DMS 273 (cell line): ENCODE data around the gene CSNK1G1.
"Not testable (repeated sequence)": the region's sequence is repeated elsewhere in the genome, so short reads cannot be mapped to it uniquely, and the experiment has no call there.

ENCODE experiments used
- DNase-seq: peaks from one replicate; lab custom pipeline; 2025; ENCODE audit not compliant: unreplicated experiment; lab: John Stamatoyannopoulos, UW

The CSNK1G1 gene

GRCh38 chr15:64288999-64289398 is 67.0 kb downstream of the CSNK1G1 start:
- no peak for DNase-seq

GRCh38 chr15:64288577-64288976 is 67.4 kb downstream of the CSNK1G1 start:
- DNase-seq = peak; percentile 14

- no peak for DNase-seq
Observed at GRCh38 chr15:64287953-64288352, 68.0 kb downstream of the CSNK1G1 start.

GRCh38 chr15:64286473-64286872 is 69.5 kb downstream of the CSNK1G1 start:
- no peak for DNase-seq

GRCh38 chr15:64285871-64286270 is 70.1 kb downstream of the CSNK1G1 start:
- no peak for DNase-seq

- DNase-seq = no peak
Observed at GRCh38 chr15:64285150-64285549, 70.8 kb downstream of the CSNK1G1 start.

GRCh38 chr15:64284042-64284441 is 71.9 kb downstream of the CSNK1G1 start:
- no peak for DNase-seq

GRCh38 chr15:64282701-64283100 is 73.3 kb downstream of the CSNK1G1 start:
- no peak for DNase-seq

GRCh38 chr15:64279131-64279530 is 76.8 kb downstream of the CSNK1G1 start:
- no peak for DNase-seq

GRCh38 chr15:64275934-64276333 is 80.0 kb downstream of the CSNK1G1 start:
- no peak for DNase-seq

- DNase-seq = peak; percentile 12
Observed at GRCh38 chr15:64274341-64274950, 81.5 kb downstream of the CSNK1G1 start.

GRCh38 chr15:64267331-64267973 is 88.5 kb downstream of the CSNK1G1 start:
- no peak for DNase-seq

GRCh38 chr15:64265188-64265587 is 90.8 kb downstream of the CSNK1G1 start:
- DNase-seq = not testable (repeated sequence)

GRCh38 chr15:64264502-64264901 is 91.5 kb downstream of the CSNK1G1 start:
- DNase-seq = no peak

GRCh38 chr15:64263567-64263966 is 92.4 kb downstream of the CSNK1G1 start:
- no peak for DNase-seq

GRCh38 chr15:64256051-64256450 is 99.9 kb downstream of the CSNK1G1 start:
- DNase-seq = no peak

GRCh38 chr15:64251658-64252057 is 104.3 kb downstream of the CSNK1G1 start:
- no peak for DNase-seq

- no peak for DNase-seq
Observed at GRCh38 chr15:64251121-64251520, 104.9 kb downstream of the CSNK1G1 start.

- no peak for DNase-seq
Observed at GRCh38 chr15:64249883-64250575, 105.9 kb downstream of the CSNK1G1 start.

GRCh38 chr15:64249406-64249805 is 106.6 kb downstream of the CSNK1G1 start:
- DNase-seq = no peak

- DNase-seq = peak; percentile 66
Observed at GRCh38 chr15:64247906-64248541, 107.9 kb downstream of the CSNK1G1 start.

- DNase-seq = no peak
Observed at GRCh38 chr15:64247535-64247905, 108.5 kb downstream of the CSNK1G1 start.
